Mesothelial cell of epicardium (in vitro differentiated cells): ENCODE data around the gene MT1G. TPM values are rescaled to one million over a fixed set of nuclear protein-coding genes. Genes with fewer than 3 reads are reported as not detected.

Experiments used
- DNase-seq, 2 experiments: peaks; one replicate each; pipeline ENCODE4 v3.0.0; 2021; ENCODE audit warnings: low spot score in 2 of 2; ENCODE audit not compliant: unreplicated experiment in 2 of 2
- H3K27ac Mint-ChIP-seq: 2 replicates; pipeline ENCODE4 v1.8.0; 2021; ENCODE audit warnings: mixed read lengths
- H3K27me3 Mint-ChIP-seq: 2 replicates; pipeline ENCODE4 v1.8.0; 2021; ENCODE audit warnings: low read depth, mixed read lengths
- H3K36me3 Mint-ChIP-seq: 2 replicates; pipeline ENCODE4 v1.8.0; 2021; ENCODE audit warnings: mixed read lengths
- H3K4me1 Mint-ChIP-seq: 2 replicates; pipeline ENCODE4 v1.8.0; 2021; ENCODE audit warnings: mixed read lengths
- H3K4me3 Mint-ChIP-seq: 2 replicates; pipeline ENCODE4 v1.8.0; 2021; ENCODE audit warnings: mild to moderate bottlenecking, moderate library complexity, mixed read lengths
- H3K9me3 Mint-ChIP-seq: 2 replicates; pipeline ENCODE4 v1.8.0; 2021; ENCODE audit warnings: mixed read lengths
- CTCF ChIP-seq: fragments of 200-600 bp; sonication (generic); IDR thresholded peaks from one replicate; pipeline ENCODE4 v1.5.0; 2021; ENCODE audit warnings: antibody characterized with exemption; ENCODE audit not compliant: unreplicated experiment
- total RNA-seq: library from RNA; stranded (reverse); gene quantifications from 3 replicates; pipeline ENCODE4 v1.2.1, GENCODE V29; 2021

The MT1G gene
- total RNA-seq, 1 donor from 2014 or later = not detected

DNA sequence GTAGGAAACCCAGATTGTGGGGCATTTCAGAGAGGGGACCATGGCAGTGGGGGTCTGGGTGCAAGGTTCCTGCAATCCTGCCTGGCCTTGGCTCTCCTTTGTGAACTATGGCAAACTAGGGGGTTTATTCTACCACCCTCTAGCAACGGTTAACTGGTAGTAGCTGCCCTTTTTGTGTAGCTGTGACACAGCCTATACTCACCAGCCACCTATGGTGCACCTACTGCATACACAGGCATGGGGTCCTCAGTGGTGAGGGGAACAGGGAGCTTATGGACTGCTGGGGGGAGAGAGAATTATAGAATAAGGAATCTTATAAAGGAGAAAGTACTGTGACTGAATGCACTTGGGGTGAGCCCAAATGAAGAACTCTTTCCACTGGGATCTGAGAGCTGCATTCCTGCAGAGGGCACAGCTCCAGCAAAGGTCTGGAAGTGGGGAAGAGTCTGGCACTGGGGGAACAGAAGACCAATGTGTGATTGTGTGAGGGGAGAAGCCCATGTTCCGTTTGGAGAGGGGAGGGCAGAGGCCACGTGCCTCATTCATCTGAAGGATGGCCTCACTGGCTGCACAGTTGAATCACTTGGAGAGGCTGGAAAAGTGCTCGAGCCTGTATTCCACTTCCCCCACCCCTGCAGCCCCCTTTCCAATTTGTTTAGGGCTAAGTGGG, 16.5 kb upstream of the MT1G start:
- H3K4me1 Mint-ChIP-seq = peaks cover 4% of the 10 kb centered on the region
- no peak overlapping the region for H3K4me3 Mint-ChIP-seq
- H3K27ac Mint-ChIP-seq = no peak overlapping the region
- H3K27me3 Mint-ChIP-seq = peaks cover 54% of the 10 kb centered on the region
- peaks cover 3% of the 10 kb centered on the region for H3K36me3 Mint-ChIP-seq
- H3K9me3 Mint-ChIP-seq = peaks cover 13% of the 10 kb centered on the region
- TF ChIP-seq CTCF = no peak
- DNase-seq = no peak

DNA sequence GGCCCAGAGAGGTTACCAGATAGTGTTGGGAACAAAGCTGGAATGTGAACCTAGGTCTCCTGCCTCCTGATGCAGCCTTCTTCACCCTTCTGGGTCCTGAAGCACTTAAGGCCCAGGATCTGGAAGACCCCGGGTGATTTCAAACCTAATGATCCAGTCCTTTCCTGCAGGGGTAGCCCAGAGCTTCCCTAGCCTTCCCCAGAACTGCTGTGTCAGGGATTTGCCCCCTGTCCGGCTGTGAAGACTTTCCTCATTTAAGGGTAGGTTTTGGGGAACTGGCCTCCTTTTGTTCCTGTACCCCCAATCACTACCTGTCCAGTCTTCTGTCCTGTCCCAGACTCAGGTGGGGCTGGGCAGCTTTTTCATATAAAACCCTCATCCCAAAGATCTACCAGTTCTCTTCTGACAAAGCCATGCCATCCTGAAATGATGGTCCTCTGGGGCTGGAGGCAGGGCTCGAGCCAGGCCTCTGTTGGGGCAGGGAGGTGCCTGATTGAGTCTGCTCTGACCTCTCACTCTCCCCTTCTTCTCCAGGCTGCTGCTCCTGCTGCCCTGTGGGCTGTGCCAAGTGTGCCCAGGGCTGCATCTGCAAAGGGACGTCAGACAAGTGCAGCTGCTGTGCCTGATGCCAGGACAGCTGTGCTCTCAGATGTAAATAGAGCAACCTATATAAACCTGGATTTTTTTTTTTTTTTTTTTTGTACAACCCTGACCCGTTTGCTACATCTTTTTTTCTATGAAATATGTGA, 15.7 kb upstream of the MT1G start:
- no peak for DNase-seq
- peaks cover 13% of the 10 kb centered on the region for H3K9me3 Mint-ChIP-seq
- no peak for TF ChIP-seq CTCF
- H3K4me3 Mint-ChIP-seq = peak overlapping the region; percentile 17
- peaks cover 3% of the 10 kb centered on the region for H3K36me3 Mint-ChIP-seq
- peaks cover 48% of the 10 kb centered on the region for H3K27me3 Mint-ChIP-seq
- no peak overlapping the region for H3K27ac Mint-ChIP-seq
- H3K4me1 Mint-ChIP-seq = peaks cover 4% of the 10 kb centered on the region

DNA sequence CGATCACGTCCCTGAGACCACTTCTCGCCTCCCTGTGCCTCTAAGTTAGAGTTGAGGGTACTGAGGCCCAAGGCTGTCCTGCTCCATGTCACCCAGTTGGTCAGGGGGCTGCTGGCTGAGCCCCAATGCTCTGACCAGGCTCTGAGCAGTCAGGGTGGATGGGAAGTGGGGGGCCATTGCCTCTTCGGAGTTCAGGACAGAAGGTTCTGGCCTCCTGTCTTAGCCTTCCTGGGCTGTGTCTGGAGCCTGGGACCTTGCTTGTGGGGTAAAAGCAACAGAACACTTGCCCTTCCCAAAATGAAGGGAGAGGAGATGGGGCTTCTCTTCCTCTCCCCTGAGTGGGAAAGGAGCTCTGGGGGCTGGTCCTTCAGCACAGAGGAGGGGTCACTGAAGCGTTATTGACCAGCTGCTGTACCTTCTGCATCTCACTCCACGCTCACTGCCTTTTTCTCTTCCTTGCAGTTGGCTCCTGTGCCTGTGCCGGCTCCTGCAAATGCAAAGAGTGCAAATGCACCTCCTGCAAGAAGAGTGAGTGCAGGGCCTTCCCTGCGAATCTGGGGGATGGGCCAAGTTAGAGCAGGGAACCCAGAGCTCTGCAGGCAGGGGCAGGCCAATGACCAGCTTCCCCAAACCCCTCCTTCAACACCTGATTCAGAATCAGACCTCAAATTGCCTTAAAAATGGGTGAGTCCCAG, 15.0 kb upstream of the MT1G start:
- Mint-ChIP-seq H3K4me1 (peaks cover 4% of the 10 kb centered on the region), H3K9me3 (peaks cover 11% of the 10 kb centered on the region), H3K27me3 (peaks cover 48% of the 10 kb centered on the region), H3K4me3 (peak overlapping the region; percentile 81), H3K27ac (no peak overlapping the region), H3K36me3 (peaks cover 3% of the 10 kb centered on the region)
- no peak for TF ChIP-seq CTCF
- no peak for DNase-seq

DNA sequence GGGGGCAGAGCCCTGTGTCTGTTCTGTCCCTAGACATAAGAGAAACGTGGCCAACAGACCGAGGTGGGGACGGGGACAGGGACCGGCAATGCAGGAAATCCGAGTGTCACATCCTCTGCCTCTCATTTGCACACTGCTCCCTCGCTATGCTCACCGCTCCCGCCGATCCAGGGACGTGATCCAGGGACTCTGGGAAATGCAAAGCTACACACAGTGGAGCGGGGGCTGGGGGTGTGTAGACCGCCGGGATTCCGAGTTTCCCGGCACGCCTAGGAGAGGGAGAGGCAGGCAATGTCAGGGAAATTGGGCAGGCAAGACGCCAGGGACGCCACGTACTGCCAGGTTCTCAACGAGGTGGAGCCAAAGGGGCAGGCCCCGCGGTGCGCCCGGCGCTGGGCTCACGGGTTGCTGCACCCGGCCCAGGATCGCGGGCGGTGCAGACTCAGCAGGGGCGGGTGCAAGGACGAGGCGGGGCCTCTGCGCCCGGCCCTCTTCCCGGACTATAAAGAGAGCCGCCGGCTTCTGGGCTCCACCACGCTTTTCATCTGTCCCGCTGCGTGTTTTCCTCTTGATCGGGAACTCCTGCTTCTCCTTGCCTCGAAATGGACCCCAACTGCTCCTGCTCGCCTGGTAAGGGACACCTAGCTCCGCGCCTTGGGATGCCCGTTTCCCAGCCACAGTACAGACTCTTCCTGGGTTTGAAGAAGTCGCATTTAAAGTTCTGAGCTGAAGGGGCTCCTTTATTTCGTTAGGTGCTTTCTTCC, 14.3 kb upstream of the MT1G start, which contains the start of gene MT1X:
Gene MT1X, plus strand, starts transcription at position 532 of the 764 bp plus-strand sequence. Its CDS starts 71 bp downstream, at position 603.
- Mint-ChIP-seq H3K27ac (no peak within 1 kb of the TSS), H3K9me3 (peaks cover 8% of the 10 kb centered on the region), H3K36me3 (peaks cover 3% of the 10 kb centered on the region), H3K27me3 (peaks cover 53% of the 10 kb centered on the region), H3K4me3 (peak within 1 kb of the TSS; percentile 81), H3K4me1 (peaks cover 4% of the 10 kb centered on the region)
- no peak for TF ChIP-seq CTCF
- DNase-seq = peak; percentile 40 to 78

GRCh38 chr16:56679818-56680217, 12.0 kb upstream of the MT1G start:
- peaks cover 15% of the 10 kb centered on the region for H3K4me1 Mint-ChIP-seq
- no peak for DNase-seq

More at GRCh38 chr16:56679818-56680217, 12.0 kb upstream of the MT1G start:
- Mint-ChIP-seq H3K27me3 (peaks cover 64% of the 10 kb centered on the region), H3K4me3 (no peak overlapping the region), H3K36me3 (no peaks in the 10 kb centered on the region), H3K9me3 (no peaks in the 10 kb centered on the region), H3K27ac (no peak overlapping the region)
- no peak for TF ChIP-seq CTCF
